Measurements from ENCODE around the gene ZNF236. TPM values are rescaled to one million over a fixed set of nuclear protein-coding genes. Genes with fewer than 3 reads are reported as not detected.
"Not testable (repeated sequence)": the region's sequence is repeated elsewhere in the genome, so short reads cannot be mapped to it uniquely, and the experiment has no call there.

ZNF236 gene
- 6.3 and 7.1 TPM in 2 replicates for polyA plus RNA-seq (2013)

DNA sequence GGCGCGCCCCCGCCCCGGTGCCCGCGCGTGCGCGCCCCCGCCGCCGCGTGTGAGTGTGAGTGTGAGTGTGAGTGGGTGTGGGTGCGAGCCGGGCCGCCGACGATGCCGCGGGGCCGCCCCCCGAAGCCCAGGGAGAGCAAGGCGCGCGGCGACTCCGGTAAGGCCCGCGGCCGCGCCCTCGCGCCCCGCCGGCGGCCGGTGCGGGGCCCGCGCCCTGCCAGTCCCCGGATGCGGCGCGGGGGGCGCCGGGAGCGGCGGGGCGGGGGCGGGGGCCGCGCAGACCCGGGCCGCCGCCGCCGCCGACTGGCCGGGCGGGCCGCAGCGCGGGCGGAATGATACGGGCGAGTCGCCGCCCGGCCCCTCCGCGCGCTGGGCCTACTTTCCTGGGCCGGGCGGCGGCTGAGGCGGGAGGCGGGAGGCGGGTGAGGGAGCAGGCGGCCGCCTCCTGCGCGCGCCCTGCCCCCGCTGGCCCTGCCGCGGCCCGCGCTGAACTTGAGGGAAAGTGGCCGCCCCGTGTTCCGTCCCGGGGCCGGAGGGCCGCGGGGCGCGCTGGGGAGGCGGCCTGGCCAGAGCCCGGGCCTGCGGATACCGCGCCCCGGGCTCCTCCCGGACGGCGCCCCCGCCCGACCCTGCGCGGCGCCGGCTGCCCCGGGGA is at the start of gene ZNF236:
Gene ZNF236, plus strand, starts transcription at position 52 of the 655 bp plus-strand sequence. Its CDS starts 51 bp downstream, at position 103.
- peak within 1 kb of the TSS; percentile 70 for H3K4me2 ChIP-seq (ENCODE audit: low read length)
- no peak within 1 kb of the TSS for H3K23ac ChIP-seq (ENCODE audit: low read length)
- DNase-seq = peak; percentile 56 to 80
- peak within 1 kb of the TSS; percentile 98 for H2AK5ac ChIP-seq (ENCODE audit: low read length)
- peak within 1 kb of the TSS; percentile 100 for H3K9ac ChIP-seq (ENCODE audit: low read length)
- peak within 1 kb of the TSS; percentile 99 for H4K91ac ChIP-seq (ENCODE audit: low read depth, low read length)
- H3K79me2 ChIP-seq (ENCODE audit: control insufficient read depth, insufficient read depth, low read length, poor library complexity) = peaks cover 19% of the 10 kb centered on the region
- H3K27me3 ChIP-seq (ENCODE audit: insufficient read depth, low read length) = no peaks in the 10 kb centered on the region
- H3K4me3 ChIP-seq (ENCODE audit: low read depth, low read length) = peak within 1 kb of the TSS; percentile 93
- H3K36me3 ChIP-seq (ENCODE audit: control insufficient read depth in 1 of 2, insufficient read depth in 2 of 2, low read length in 2 of 2) = peaks cover 5 to 6% of the 10 kb centered on the region in 2 experiments
- H2BK120ac ChIP-seq (ENCODE audit: insufficient read depth, low read length, poor library complexity) = peak within 1 kb of the TSS; percentile 94
- WGBS (ENCODE audit: extremely low coverage, insufficient coverage, insufficient read length) = no CpG with 5 or more reads among the region's 113 CpGs
- H3K4ac ChIP-seq (ENCODE audit: low read depth, low read length) = peak within 1 kb of the TSS; percentile 91
- peak within 1 kb of the TSS; percentile 100 for H3K18ac ChIP-seq (ENCODE audit: low read length)
- peak within 1 kb of the TSS; percentile 91 for H2BK5ac ChIP-seq (ENCODE audit: low read depth, low read length, poor library complexity)
- H4K8ac ChIP-seq (ENCODE audit: low read depth, low read length) = peak within 1 kb of the TSS; percentile 98
- H2BK12ac ChIP-seq (ENCODE audit: low read length) = peak within 1 kb of the TSS; percentile 36
- H3K9me3 ChIP-seq (ENCODE audit: insufficient read depth, low read depth, low read length) = peaks cover 2% of the 10 kb centered on the region
- H3K79me1 ChIP-seq (ENCODE audit: low read length) = peaks cover 19% of the 10 kb centered on the region
- H2AFZ ChIP-seq (ENCODE audit: insufficient read depth, low read length, poor library complexity) = peak within 1 kb of the TSS; percentile 96
- peaks cover 6 to 10% of the 10 kb centered on the region in 2 experiments for H3K4me1 ChIP-seq (ENCODE audit: control insufficient read depth in 1 of 2, insufficient read depth in 2 of 2, low read length in 2 of 2)
- H4K12ac ChIP-seq (ENCODE audit: low read depth, low read length) = peak within 1 kb of the TSS; percentile 99
- H3K14ac ChIP-seq (ENCODE audit: low read length) = peak within 1 kb of the TSS; percentile 99
- peak within 1 kb of the TSS; percentile 95 for H3K27ac ChIP-seq (ENCODE audit: low read depth, low read length)

DNA sequence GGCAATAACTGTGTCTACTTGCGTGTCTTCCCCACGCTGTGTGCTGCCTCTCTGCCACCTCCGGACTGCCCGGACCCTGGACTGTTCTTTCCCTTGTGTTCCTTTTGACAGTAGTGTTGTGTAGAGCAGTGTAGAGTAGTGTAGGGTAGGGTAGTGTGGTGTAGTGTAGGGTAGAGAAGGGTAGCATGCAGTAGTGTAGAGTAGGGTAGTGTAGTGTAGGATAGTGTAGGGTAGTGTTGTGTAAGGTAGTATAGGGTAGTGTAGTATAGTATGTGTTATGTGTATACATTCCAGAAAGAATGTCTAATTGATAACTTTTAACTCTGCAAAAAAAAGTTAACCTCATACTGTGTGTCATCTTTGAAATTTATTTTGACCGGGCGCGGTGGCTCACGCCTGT is 49.7 kb upstream of the ZNF236 start:
- H2BK12ac ChIP-seq (ENCODE audit: low read length) = no peak overlapping the region
- H4K91ac ChIP-seq (ENCODE audit: low read depth, low read length) = no peak overlapping the region
- no peak for DNase-seq
- H3K9ac ChIP-seq (ENCODE audit: low read length) = no peak overlapping the region
- H3K79me2 ChIP-seq (ENCODE audit: control insufficient read depth, insufficient read depth, low read length, poor library complexity) = no peaks in the 10 kb centered on the region
- H3K27me3 ChIP-seq (ENCODE audit: insufficient read depth, low read length) = no peaks in the 10 kb centered on the region
- peaks cover 2% of the 10 kb centered on the region for H3K9me3 ChIP-seq (ENCODE audit: insufficient read depth, low read depth, low read length)
- H3K4ac ChIP-seq (ENCODE audit: low read depth, low read length) = no peak overlapping the region
- no peaks in the 10 kb centered on the region for H3K4me1 ChIP-seq (ENCODE audit: control insufficient read depth in 1 of 2, insufficient read depth in 2 of 2, low read length in 2 of 2)
- no peak overlapping the region for H2BK120ac ChIP-seq (ENCODE audit: insufficient read depth, low read length, poor library complexity)
- no peaks in the 10 kb centered on the region for H3K79me1 ChIP-seq (ENCODE audit: low read length)
- no peak overlapping the region for H3K18ac ChIP-seq (ENCODE audit: low read length)
- no peak overlapping the region for H4K12ac ChIP-seq (ENCODE audit: low read depth, low read length)
- no peak overlapping the region for H2BK5ac ChIP-seq (ENCODE audit: low read depth, low read length, poor library complexity)
- no peak overlapping the region for H3K27ac ChIP-seq (ENCODE audit: low read depth, low read length)
- H4K8ac ChIP-seq (ENCODE audit: low read depth, low read length) = no peak overlapping the region
- no CpG with 5 or more reads among the region's 8 CpGs for WGBS (ENCODE audit: extremely low coverage, insufficient coverage, insufficient read length)
- H3K14ac ChIP-seq (ENCODE audit: low read length) = no peak overlapping the region
- H3K4me2 ChIP-seq (ENCODE audit: low read length) = no peak overlapping the region
- no peak overlapping the region for H3K4me3 ChIP-seq (ENCODE audit: low read depth, low read length)
- H2AFZ ChIP-seq (ENCODE audit: insufficient read depth, low read length, poor library complexity) = no peak overlapping the region
- no peaks in the 10 kb centered on the region for H3K36me3 ChIP-seq (ENCODE audit: control insufficient read depth in 1 of 2, insufficient read depth in 2 of 2, low read length in 2 of 2)
- no peak overlapping the region for H3K23ac ChIP-seq (ENCODE audit: low read length)
- H2AK5ac ChIP-seq (ENCODE audit: low read length) = no peak overlapping the region

DNA sequence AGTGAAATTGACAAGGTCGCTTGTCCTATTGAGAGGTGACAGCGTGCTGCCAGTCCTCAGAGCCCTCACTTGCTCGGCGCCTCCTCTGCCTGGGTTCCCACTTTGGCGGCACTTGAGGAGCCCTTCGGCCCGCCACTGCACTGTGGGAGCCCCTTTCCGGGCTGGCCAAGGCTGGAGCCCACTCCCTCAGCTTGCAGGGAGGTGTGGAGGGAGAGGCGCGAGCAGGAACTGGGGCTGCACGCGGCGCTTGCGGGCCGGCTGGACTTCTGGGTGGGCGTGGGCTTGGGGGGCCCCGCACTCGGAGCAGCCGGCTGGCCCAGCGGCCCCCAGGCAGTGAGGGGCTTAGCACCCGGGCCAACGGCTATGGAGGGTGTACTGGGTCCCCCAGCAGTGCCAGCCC is 45.3 kb upstream of the ZNF236 start:
- no CpG with 5 or more reads among the region's 22 CpGs for WGBS (ENCODE audit: extremely low coverage, insufficient coverage, insufficient read length)
- H3K4me2 ChIP-seq (ENCODE audit: low read length); H3K4me3 ChIP-seq (ENCODE audit: low read depth, low read length); H2BK12ac ChIP-seq (ENCODE audit: low read length); H3K79me1 ChIP-seq (ENCODE audit: low read length); H3K4me1 ChIP-seq (ENCODE audit: control insufficient read depth in 1 of 2, insufficient read depth in 2 of 2, low read length in 2 of 2); H3K9ac ChIP-seq (ENCODE audit: low read length); H3K14ac ChIP-seq (ENCODE audit: low read length); H3K36me3 ChIP-seq (ENCODE audit: control insufficient read depth in 1 of 2, insufficient read depth in 2 of 2, low read length in 2 of 2); H3K79me2 ChIP-seq (ENCODE audit: control insufficient read depth, insufficient read depth, low read length, poor library complexity); H4K8ac ChIP-seq (ENCODE audit: low read depth, low read length); H4K91ac ChIP-seq (ENCODE audit: low read depth, low read length); H3K23ac ChIP-seq (ENCODE audit: low read length); H2BK5ac ChIP-seq (ENCODE audit: low read depth, low read length, poor library complexity); H2BK120ac ChIP-seq (ENCODE audit: insufficient read depth, low read length, poor library complexity); H2AK5ac ChIP-seq (ENCODE audit: low read length); H3K4ac ChIP-seq (ENCODE audit: low read depth, low read length); H2AFZ ChIP-seq (ENCODE audit: insufficient read depth, low read length, poor library complexity); H3K27ac ChIP-seq (ENCODE audit: low read depth, low read length); H3K9me3 ChIP-seq (ENCODE audit: insufficient read depth, low read depth, low read length); H3K27me3 ChIP-seq (ENCODE audit: insufficient read depth, low read length); H4K12ac ChIP-seq (ENCODE audit: low read depth, low read length); DNase-seq; H3K18ac ChIP-seq (ENCODE audit: low read length): not testable (repeated sequence)

DNA sequence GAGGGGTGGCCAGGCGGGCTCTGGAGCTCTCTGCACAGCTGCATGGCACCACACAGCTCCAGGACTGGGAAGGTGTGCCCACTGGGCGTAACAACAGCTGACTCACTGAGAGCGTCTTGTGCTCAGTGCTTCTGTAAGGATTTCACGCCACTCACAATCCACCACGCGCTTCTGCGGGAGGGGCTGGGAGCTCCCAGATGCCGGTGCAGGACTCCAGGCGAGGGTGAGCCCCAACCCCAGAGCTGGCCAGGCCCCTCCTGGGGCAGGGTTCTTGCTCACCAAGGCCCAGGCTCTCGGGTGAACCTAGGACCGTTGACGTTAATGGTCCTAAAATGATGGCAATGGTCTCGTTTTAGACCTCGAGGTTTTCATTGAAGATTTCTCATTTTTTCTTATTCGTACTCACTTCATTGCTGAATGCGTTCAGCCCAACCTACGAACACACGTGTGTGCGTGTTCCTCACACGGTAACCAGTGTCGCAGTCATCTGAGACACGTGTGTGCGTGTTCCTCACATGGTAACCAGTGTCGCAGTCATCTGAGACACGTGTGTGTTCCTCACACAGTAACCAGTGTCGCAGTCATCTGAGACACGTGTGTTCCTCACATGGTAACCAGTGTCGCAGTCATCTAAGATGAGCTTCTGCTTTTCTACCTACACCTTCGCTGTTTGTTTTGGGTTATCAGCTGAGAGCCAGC is 38.4 kb upstream of the ZNF236 start:
- DNase-seq = no peak
- Histone ChIP-seq H3K27me3 (ENCODE audit: insufficient read depth, low read length) (no peaks in the 10 kb centered on the region), H2AK5ac (ENCODE audit: low read length) (no peak overlapping the region), H2BK5ac (ENCODE audit: low read depth, low read length, poor library complexity) (no peak overlapping the region), H3K9ac (ENCODE audit: low read length) (no peak overlapping the region), H3K79me1 (ENCODE audit: low read length) (no peaks in the 10 kb centered on the region), H3K23ac (ENCODE audit: low read length) (no peak overlapping the region), H2BK12ac (ENCODE audit: low read length) (no peak overlapping the region), H3K4me1 (ENCODE audit: control insufficient read depth in 1 of 2, insufficient read depth in 2 of 2, low read length in 2 of 2) (peaks cover 0 to 3% of the 10 kb centered on the region in 2 experiments), H3K18ac (ENCODE audit: low read length) (no peak overlapping the region), H4K12ac (ENCODE audit: low read depth, low read length) (no peak overlapping the region), H4K8ac (ENCODE audit: low read depth, low read length) (no peak overlapping the region), H3K27ac (ENCODE audit: low read depth, low read length) (no peak overlapping the region), H3K4me2 (ENCODE audit: low read length) (no peak overlapping the region), H4K91ac (ENCODE audit: low read depth, low read length) (no peak overlapping the region), H3K4me3 (ENCODE audit: low read depth, low read length) (no peak overlapping the region), H3K9me3 (ENCODE audit: insufficient read depth, low read depth, low read length) (peaks cover 12% of the 10 kb centered on the region), H3K36me3 (ENCODE audit: control insufficient read depth in 1 of 2, insufficient read depth in 2 of 2, low read length in 2 of 2) (no peaks in the 10 kb centered on the region), H3K14ac (ENCODE audit: low read length) (no peak overlapping the region), H2BK120ac (ENCODE audit: insufficient read depth, low read length, poor library complexity) (no peak overlapping the region), H3K79me2 (ENCODE audit: control insufficient read depth, insufficient read depth, low read length, poor library complexity) (no peaks in the 10 kb centered on the region), H2AFZ (ENCODE audit: insufficient read depth, low read length, poor library complexity) (no peak overlapping the region), H3K4ac (ENCODE audit: low read depth, low read length) (no peak overlapping the region)
- WGBS (ENCODE audit: extremely low coverage, insufficient coverage, insufficient read length) = no CpG with 5 or more reads among the region's 29 CpGs
